Nephron progenitor cell (in vitro differentiated cells): Measurements from ENCODE around the gene CHST13.

Source experiments
- DNase-seq: peaks from one replicate; pipeline ENCODE4 v3.0.0; 2021
- H3K27ac Mint-ChIP-seq: 2 replicates; pipeline ENCODE4 v1.8.0; 2021; ENCODE audit warnings: mild to moderate bottlenecking, moderate library complexity, mixed read lengths
- H3K27me3 Mint-ChIP-seq: 2 replicates; pipeline ENCODE4 v1.8.0; 2021; ENCODE audit warnings: mild to moderate bottlenecking, low read depth, mixed read lengths; ENCODE audit not compliant: poor library complexity
- H3K36me3 Mint-ChIP-seq: 2 replicates; pipeline ENCODE4 v1.8.0; 2021; ENCODE audit warnings: low read depth, mixed read lengths
- H3K4me1 Mint-ChIP-seq: 2 replicates; pipeline ENCODE4 v1.8.0; 2021; ENCODE audit warnings: mixed read lengths
- H3K4me3 Mint-ChIP-seq: 2 replicates; pipeline ENCODE4 v1.8.0; 2021; ENCODE audit warnings: mild to moderate bottlenecking, moderate library complexity, mixed read lengths
- H3K9me3 Mint-ChIP-seq: 2 replicates; pipeline ENCODE4 v1.8.0; 2021; ENCODE audit warnings: mild to moderate bottlenecking, moderate library complexity, mixed read lengths
- CTCF ChIP-seq: fragments of 200-600 bp; sonication (generic); IDR thresholded peaks from 2 replicates; pipeline ENCODE4 v1.5.0; 2021; ENCODE audit warnings: antibody characterized with exemption

Gene CHST13

DNA sequence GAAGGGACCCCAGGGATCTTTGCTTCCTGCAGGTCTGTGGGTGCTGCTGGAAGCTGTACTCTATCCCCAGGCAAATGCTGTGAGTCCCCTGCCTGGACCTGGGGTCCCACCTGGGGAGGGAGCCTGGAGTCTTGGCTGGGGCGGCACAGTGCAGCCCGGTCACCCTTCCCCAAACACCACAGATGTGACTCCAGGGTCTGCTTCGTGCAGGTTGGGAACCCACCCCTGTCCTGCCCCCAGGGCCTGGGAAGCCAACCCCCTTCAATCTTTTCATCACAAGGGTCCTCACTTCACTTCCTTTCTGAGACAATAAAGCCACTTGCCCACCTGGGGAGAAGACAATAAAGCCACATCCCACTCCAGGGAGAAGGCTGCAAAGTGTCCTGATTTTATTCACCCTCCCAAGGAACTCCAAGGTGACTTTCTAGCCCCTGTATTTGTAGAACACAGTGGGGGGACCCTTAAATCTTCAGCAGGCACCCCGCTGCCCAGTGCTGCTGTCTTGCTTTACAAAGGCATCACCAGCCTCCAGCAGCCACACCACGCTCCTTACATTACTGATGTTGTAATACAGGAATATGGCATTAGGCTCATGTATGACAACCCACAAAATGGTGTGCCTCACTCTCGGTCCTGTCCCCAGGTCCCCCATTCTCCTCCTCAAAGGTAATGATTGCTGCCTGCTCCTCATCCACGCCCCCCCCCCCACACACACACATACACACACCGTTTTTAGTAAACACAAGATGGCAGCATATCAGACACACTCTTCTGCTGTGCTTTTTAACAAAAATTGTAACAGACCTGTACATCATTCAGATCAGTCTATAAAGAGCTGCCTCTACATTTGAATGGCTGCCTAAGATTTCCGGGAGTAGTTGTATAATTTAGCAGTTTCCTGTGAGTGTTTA lies 24.9 kb downstream of the CHST13 start:
- DNase-seq: no peak
- Mint-ChIP-seq H3K36me3 (no peaks in the 10 kb centered on the region), H3K4me3 (no peak overlapping the region), H3K27ac (no peak overlapping the region), H3K4me1 (peaks cover 41% of the 10 kb centered on the region), H3K9me3 (no peaks in the 10 kb centered on the region), H3K27me3 (peaks cover 11% of the 10 kb centered on the region)
- no peak for TF ChIP-seq CTCF

DNA sequence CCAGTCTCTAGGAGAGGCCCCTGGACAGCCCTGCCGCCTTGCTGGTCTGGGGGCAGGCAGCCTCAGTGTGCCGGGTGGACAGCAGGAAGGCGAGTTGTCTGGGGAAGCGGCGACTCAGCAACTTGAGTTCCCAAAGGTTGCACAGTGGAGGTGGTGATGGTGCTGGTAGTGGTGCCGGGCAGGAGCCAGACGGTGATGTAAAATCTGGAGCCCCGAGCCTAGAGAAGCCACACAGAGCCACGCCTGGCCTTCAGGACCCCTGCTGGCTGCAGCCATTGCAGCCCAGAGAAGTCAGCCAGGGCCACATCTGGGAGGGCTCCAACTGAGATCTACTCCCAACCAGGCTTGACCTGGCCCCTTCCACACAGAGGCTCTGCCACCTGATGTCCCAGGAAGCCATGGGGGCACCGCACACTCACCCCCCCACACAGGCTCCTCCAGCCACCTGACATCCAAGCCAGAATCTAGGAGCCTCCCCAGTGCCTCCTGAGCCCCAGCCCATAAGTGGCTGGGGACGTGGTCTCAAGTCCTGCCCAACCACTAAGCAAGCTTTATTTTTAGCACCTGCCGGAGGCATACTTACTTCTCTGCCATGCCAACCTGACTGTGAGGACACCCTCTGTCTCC lies 26.0 kb downstream of the CHST13 start:
- Mint-ChIP-seq H3K36me3 (no peaks in the 10 kb centered on the region), H3K9me3 (no peaks in the 10 kb centered on the region), H3K27me3 (peaks cover 11% of the 10 kb centered on the region), H3K4me1 (peaks cover 37% of the 10 kb centered on the region), H3K4me3 (no peak overlapping the region), H3K27ac (no peak overlapping the region)
- no peak for TF ChIP-seq CTCF
- DNase-seq: no peak

DNA sequence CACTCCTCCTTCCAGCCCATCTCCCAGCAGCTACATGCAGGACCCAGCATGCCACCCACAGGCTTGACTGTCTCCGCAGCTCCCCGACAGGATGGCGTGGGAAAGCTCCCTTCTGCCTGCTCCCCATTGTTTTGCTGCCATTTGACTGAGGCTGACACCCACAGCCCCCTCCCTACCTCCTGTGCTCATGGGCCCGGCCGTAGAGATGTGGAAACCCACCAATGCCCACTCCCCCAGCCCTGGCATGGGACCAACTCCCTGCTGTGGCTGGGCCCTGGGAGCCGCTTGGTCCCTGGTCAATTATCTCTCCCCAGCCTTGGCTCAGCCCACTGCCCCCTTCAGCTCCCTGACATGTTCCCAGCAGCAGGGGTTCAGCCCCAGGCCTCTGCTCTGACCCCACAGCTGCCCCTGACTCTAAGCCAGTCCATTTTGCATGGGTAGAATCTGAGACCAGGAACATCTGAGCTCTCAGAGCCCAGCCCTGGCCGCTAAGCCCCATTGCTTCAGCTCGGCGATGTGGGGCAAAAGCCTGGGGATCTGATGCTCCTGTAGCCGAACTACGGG lies 26.6 kb downstream of the CHST13 start:
- Mint-ChIP-seq H3K27ac (no peak overlapping the region), H3K27me3 (peaks cover 11% of the 10 kb centered on the region), H3K4me3 (no peak overlapping the region), H3K36me3 (no peaks in the 10 kb centered on the region), H3K9me3 (no peaks in the 10 kb centered on the region), H3K4me1 (peaks cover 37% of the 10 kb centered on the region)
- no peak for TF ChIP-seq CTCF
- no peak for DNase-seq

DNA sequence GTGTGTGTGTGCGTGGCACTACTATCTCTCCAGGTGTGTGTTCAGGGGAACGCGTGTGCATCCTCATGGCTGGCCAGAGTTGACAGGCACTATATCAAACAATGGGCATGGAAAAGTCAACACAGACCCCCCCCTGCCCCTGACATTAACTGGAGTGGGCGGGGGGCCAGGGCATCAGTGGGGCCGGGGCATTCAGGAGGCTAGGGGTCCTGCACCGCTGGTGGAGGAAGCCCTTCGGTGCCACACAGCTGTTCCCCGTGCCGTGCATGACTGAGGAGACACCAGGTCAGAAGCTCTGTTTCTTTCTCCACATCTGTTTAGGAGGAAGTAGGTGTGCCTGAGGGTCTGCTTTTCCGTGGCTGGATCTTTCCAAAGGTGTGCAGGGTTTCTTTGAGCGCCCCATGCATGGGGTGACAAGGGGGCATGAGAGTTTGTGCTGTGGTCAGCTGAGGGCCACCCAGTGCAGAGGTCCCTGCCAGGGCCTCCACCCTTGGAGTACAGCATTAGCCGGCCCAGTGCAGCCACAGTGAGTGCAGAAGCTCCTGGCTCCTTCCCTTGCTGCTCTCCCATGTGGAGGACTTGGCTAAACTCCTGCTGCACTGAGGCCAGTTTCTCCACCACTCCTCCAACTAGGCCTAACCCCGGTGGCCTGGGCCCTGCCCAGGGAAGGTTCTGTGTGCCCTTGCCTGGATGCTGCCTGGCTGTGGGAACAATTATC lies 27.3 kb downstream of the CHST13 start:
- no peak for TF ChIP-seq CTCF
- H3K4me3 Mint-ChIP-seq: no peak overlapping the region
- peaks cover 11% of the 10 kb centered on the region for H3K27me3 Mint-ChIP-seq
- no peaks in the 10 kb centered on the region for H3K36me3 Mint-ChIP-seq
- DNase-seq: no peak
- H3K4me1 Mint-ChIP-seq: peaks cover 37% of the 10 kb centered on the region
- H3K9me3 Mint-ChIP-seq: no peaks in the 10 kb centered on the region
- no peak overlapping the region for H3K27ac Mint-ChIP-seq

- Mint-ChIP-seq H3K27ac (no peak overlapping the region), H3K4me3 (no peak overlapping the region), H3K4me1 (peaks cover 33% of the 10 kb centered on the region), H3K9me3 (no peaks in the 10 kb centered on the region), H3K27me3 (peaks cover 10% of the 10 kb centered on the region), H3K36me3 (no peaks in the 10 kb centered on the region)
- TF ChIP-seq CTCF: no peak
- no peak for DNase-seq
Observed at GRCh38 chr3:126551839-126552687, 28.1 kb downstream of the CHST13 start.
